ENCODE results near the gene PPFIBP2.

Gene PPFIBP2

DNA sequence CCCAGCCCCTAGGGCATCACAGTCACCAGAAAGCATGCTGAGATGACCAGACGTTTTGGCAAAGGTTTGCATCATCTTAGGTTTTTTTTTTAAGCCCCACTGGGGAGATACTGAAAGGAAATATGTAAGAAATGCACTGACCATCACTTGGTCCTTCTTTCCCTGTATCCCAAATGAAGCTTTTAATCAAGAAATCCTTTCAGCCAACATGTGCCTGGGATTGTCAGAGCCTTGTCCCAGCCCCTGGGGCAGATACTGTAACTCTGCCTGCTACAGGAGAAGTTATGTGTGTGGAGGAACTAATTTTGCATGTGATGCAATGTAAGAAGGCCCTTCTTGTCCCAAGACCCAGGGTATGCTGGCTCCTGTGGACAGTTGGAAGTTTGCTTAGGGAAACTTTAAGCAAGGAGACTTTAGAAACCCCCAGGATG lies 65.6 kb downstream of the PPFIBP2 start:
- DNase-seq = no peak

DNA sequence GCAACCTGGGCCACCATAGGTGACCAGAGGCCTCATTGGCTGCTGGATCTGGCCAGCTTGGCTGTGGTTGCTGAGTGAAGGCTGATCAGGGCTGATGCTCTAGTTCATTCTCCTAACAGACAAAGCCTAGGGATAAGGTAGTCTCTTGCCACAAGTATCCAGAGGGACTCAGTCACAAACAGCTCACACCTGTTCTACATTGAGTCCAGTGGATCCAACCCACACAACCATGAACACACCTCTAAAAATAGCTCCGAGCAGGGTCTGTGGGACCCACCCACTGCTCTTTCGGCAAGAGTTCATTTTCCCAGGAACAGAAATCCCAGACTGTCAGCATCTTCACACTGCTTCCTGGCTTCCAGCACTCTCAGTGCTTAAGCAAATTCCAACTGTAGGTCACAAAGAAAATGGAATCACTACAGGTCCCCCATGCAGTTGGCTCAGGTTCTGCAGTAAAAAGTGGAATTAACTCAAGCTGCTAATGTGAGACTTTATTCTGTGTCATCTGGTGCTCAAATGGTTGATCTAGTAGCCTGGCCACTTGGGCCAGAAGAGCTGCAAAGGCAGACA lies 67.3 kb downstream of the PPFIBP2 start:
- DNase-seq = no peak

DNA sequence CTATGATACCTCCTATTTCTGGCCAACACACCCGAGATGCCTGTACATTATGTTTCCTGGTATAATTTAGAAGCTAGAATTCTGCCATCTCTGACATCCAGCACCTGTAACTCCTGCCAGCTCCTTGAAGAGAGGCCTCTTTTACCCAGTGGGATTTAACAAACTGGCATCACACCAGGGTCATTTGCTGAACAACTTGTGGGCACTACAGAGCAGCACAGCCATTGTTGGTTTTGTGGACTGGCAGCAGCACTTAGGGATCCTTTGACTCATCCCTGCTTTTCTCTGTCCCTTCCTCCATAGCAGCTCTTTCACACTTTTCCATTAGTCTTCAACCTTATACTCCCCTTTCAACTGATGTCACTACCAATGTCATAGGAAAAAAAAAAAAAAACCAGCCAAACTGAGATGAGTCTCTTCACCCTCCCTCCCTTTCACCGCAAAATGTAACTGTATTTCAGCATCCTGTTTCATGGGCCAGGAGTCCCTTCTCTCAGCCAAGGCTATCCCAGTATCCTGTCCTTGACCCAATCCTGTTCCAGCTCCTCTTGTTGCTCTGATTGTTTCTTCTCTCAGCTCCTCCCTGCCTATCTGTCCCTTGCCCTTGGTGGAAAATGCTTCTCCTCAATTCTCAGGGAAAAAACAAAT lies 68.7 kb downstream of the PPFIBP2 start:
- no peak for DNase-seq

DNA sequence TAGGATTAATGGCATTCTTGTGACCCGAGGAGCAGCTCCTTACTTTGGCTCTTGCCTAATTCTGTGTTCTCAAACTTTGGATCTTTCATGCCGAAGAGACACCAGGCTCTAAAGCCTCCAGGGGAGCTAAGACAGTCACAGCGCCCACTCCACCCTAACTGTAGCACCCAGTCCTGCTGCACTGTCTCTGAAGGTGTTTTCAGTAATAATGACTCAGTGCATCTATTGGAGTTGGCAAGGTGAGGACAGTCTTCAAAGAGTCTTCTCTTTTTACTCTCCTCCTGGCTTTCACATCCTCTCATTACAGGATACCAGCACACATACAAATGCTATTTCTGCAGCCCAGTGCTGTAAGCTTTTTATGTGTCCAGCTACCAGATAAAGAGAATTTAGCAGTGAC lies 69.4 kb downstream of the PPFIBP2 start:
- DNase-seq = no peak

DNA sequence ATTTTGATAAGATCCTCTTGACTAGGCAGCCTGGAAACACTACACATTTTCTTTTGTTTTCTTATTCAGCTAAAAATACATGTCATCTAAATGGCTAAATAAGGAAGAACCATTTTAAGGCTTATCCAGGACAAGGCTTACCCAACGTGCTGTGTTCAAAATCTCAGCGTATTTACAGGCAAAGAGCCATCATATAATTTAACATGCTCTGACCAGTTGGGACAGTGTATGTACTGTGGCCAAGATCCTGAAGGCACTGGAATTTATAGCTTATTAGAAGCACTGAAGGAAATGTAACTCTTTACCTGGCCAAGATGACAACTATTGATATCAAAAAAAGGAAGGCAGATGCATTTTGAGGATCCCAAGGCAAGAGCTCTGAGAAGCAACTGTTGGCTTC lies 71.1 kb downstream of the PPFIBP2 start:
- DNase-seq = no peak

DNA sequence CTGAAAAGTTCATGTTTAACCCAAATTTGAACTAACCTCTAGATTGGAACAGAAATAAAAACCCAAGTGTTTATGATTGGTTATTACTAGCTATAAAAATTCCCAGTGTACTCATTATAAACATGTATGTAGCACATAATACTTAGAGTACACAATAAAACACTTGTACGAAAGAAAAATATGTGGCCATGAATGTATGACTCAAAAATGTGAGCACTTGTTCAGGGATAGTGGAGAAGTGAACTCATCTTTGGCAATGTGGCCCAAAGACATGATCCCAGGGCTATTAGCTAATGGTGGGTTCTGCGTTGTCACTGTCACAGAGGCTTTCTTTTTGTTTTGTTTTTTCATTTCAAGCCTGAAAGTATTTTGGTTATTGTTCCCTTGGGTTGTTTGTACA lies 72.0 kb downstream of the PPFIBP2 start:
- DNase-seq = no peak

DNA sequence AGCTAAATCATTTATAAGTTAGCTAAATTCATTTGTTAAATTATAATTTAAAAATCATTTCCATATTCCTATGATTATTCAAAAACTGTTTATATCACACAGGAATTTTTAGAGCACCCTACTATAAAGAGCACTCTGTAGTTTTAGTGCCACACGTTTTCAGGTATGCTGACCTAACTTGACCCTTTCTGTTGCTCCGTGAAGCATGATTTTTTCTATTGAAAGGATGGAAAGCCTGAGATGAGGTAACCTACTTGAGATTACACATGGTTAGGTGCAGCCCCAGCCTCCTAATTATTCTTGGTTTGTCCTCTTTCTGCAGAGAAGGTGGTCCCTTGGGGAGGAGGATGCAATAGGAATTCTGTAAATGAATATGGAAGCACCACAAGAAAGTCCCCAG lies 72.6 kb downstream of the PPFIBP2 start:
- no peak for DNase-seq

DNA sequence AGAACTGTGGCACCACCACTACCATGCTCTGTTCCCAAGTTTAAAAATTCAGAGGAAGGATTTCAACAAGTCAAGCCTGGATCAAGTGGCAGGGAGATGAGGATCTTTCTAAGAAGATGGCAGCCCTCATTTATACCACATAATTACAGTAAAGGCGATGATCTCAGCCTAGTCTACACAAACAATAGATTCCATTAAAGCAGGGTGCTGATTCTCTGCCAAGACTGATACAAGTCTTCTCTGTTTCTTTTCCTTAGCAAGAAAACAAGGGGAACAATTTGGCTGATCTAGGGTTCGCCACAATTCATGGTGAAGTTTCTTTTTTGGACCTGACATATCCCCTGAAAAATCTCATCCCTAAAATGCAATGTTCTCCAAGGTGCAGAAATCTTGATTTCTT lies 73.9 kb downstream of the PPFIBP2 start:
- DNase-seq = no peak

DNA sequence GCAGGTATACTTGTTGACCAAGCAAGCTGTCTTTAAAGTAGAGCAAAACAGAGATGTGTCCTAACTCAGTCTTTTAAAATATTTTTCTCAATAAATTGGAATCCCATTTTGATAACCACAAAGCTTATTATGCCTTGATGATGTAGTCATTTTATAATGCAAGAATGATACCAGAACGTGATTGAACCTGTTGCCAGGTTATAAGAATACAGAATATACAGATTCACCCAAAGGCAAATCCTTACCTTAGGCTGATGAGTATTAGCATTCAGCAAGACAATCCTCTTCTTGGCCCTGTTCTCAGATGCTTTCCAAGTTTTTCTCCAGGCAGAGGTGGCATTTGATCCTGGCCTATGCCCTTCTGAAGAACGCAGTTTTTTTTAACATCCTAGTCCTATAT lies 76.1 kb downstream of the PPFIBP2 start:
- DNase-seq = no peak

DNA sequence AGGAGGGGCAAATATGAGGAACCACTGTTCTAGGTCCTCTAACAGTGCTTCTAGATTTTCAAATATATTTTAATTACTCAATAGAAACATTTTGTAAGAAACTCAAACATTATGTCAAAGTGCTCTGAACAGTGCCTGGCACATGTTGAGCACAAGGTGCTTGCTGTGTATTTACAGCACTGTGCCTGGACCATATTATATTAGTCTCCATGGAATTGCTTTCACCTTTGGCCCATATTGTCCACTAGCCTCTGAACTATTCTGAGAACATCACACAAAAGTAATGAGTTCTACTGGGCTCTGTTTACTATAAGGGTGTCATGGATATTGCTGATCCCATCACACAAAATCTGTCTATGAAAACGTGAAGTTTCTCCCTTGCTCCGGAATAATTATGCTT lies 76.7 kb downstream of the PPFIBP2 start:
- DNase-seq = no peak

DNA sequence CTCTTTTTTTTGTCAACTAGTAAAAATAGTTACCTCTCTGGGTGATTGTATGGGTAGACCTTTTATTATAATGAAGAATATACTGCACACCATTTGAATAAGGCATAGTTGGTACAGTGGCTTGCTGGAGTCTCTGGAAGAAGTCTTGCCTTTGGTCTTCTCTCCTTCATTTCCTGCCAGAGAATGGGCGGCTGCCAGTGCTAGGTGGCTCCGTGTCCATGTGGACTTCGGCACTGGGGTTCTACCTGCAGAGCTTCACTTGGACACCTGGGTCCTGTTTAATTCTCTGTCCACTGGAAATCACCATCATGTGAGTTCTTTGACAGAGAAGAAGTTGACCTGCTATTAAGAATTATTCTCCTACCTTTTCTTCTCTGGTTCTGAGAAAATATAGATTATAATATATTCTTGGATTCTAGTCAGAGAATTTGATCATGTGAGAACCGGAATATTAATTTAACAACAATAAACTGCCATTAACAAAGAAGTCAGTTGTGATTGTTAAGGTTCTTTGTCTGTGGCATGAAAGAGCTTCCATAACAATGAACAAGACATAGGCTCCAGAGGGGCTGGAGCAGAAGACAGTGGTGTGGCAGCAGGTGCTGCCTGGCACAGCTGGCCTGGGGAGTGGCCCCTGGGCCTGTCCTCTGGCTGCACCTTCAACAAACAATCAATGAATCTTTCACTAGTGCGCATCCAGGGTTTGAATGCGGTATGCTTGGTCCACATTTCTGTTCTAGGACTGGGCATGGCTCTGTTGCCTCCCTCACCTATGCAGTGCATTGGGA lies 77.5 kb downstream of the PPFIBP2 start:
- no peak for DNase-seq

DNA sequence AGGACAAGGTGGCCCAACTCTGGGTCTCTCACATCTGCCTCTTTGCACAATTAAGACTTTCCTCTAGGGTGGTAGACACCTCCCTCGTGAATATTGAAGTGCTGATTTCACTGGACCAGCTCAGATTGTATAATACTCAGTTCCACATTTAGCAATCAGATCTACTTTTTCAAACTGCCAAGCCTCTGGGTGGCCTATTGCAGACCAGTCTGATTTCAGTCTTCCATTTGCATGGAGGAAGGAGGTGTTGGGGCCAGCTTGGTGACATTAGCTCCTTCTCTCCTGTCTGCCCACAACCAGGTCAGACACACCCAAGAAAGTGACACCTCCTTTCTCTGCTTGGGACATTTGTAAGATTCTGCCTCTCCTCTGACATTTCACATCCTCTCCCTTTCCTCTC lies 78.2 kb downstream of the PPFIBP2 start:
- no peak for DNase-seq

DNA sequence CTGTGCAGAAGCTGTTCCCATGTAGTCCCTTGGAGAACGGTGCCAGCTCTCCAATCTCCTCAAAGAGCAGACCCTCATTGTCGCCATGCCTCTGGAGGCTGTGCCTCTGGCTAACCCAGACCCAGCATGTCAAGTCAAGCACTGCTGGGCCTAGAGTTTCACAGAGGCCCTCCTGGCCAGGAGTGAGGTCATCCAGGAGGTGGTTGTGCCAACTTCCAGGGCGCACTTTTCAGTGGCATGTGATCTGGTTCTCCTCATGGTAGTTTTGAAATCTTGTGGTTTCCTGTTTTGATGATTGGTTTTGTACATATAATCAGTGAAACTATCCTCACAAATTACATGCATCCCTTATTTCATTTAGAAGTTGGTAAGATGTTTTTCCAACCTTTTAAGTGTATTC lies 78.9 kb downstream of the PPFIBP2 start:
- no peak for DNase-seq

DNA sequence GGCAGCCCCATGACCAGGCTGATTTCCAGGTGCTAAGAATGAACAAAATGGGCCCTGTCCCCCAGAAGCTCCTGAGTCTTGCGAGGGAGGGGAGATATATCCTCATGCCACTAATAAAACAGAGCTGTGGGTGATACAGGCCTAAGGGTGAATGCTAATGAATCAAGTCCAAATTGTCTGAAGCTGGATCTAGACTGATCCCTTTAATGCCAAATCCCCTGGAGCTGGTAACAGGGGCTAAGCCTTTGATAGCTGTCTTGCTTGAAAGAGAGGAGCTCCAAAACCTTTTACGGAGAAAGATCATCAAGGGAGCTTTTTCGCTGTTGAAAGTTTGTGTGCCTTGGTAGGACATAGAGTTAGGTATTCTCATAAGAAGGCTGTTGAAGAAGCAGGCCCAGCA lies 79.7 kb downstream of the PPFIBP2 start:
- DNase-seq = no peak

DNA sequence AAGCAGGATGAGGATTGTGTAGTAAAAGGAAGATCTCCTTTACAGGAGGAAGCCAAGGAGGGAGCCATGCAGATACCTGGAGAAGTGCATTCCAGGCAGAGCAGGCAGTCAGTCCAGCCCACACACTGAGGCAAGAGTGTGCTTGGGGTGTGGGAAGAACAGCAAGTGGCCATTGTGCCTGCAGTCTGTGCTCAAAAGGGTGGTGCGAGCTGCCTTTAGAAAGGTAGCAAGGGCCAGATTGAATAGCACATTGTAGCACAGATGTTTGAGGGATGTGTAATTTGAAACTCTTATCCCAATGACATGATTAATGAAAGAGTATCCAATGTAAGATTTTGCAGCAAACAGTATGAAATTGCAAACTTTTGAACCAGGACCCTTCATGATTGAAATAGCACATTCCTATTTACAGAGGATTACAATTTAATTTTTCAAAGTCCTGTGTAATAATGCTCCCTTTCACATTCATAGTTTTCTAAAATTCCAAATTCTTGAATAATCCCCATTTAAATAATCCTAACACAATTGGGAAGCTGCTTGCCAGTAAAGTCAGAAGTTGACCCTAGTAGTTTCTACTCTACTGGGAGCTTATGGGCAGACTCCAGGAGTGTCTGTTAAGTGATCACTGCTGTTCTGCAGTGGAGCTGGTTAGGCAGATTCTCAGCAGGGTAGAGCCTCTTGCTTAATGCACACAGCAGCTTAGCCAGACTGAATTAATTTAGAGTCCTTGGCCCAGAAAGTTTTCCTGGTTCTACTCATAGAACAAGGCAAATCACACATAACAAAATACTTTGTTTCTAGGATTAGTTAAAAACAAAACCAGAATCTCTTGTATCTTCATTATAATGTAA lies 81.4 kb downstream of the PPFIBP2 start:
- DNase-seq = no peak

DNA sequence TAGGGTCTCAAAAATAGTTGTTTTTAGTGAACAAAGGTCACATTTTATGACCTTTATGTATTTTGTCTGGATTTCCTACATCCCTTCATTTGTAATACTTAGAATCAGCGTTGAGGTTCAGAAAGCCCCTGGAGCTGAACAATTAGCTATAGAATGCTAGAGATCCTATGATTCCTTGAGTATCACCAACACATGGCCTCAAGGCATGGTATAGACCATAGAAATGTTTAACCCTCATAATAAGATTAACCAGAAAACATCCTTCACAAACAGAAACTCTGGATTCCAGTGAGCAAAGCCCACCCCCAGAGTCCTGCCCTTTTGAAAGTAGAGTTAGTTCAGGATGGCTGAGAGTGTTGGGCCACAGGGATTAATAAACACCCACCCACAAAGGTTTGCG lies 82.2 kb downstream of the PPFIBP2 start:
- no peak for DNase-seq

DNA sequence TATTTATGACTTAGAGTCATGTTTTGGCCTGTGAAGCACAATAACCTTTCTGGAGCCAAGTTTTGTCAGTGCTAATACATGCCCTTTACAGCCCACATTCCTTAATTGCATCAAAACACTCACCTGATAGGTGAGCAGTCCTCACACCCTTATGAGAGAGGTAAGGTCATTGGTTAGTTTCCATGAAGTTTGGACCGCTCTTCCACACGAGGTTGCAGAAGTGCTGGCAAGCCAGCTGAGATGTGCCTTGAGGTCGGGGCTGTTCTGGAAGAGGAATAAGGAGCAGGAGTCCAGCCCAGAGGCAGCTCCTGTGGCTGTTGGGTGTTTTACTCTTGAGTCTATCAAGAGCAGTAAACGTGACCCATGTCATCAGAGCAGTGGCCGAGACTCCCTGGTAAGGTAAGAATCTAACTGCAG lies 83.2 kb downstream of the PPFIBP2 start:
- no peak for DNase-seq

DNA sequence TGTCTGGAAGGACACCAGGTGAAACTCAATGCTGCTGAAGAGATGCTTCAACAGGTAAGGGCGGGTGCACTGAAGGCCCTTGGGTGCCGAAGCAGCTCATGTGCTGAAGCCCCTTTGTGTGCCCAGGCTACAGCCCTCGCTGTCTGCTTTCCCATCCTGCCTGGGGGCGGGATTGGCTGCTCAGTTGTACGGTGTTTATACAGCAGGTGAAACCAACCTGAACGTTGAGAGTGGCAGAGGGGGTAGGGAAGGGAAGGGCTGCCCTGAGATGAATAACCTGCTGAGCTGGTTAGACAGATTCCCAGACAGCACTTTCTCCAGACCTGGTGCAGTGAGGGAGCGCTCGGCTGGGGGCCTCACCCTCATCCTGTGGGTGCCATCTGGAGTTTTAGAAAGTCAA lies 83.8 kb downstream of the PPFIBP2 start:
- no peak for DNase-seq

DNA sequence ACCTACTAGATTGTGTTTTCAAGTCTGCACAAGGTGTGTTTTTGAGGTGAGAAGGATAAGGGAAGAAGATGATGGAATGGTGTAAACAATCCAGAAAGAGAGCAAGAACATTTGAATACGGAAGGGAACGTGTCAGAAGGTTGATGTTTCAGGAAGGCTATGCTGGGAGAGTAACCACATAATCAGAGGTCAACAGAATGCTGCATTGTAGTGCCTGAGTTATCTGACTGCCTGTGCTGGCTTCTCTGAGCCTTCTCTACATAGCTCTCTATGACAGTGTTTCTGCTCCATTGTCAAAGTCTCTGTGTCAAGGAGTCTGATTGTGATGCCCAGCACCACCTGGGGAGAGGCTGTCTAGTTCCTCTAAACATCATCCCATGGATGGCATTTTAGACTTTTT lies 85.4 kb downstream of the PPFIBP2 start:
- DNase-seq = no peak

DNA sequence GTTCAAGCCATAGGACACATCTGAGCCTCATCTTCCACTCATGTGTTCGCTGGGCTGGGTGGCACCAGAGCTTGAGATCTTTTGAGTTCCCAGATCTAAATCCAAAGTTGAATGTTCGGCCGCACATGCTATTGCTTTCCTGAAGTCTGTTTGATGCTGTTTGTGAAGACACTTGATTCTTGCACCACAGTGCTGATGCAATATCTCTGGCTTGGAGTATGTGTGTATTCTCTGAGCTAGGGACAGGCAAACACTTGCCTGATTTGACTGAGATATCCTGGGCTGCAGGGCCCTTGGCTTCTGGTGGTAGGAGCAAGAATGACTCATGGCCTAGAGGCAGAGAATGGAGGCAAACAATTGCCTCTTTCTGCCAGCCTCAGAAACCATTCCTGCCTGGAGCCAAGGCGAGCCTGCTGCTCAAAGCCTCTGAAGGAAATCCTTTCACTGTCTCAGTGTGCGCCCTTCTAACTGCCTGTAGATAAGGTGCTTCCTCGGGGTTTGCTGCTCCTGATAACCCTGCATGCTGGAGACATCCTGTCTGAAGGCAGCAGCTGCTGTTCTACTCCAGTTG lies 86.5 kb downstream of the PPFIBP2 start:
- no peak for DNase-seq

DNA sequence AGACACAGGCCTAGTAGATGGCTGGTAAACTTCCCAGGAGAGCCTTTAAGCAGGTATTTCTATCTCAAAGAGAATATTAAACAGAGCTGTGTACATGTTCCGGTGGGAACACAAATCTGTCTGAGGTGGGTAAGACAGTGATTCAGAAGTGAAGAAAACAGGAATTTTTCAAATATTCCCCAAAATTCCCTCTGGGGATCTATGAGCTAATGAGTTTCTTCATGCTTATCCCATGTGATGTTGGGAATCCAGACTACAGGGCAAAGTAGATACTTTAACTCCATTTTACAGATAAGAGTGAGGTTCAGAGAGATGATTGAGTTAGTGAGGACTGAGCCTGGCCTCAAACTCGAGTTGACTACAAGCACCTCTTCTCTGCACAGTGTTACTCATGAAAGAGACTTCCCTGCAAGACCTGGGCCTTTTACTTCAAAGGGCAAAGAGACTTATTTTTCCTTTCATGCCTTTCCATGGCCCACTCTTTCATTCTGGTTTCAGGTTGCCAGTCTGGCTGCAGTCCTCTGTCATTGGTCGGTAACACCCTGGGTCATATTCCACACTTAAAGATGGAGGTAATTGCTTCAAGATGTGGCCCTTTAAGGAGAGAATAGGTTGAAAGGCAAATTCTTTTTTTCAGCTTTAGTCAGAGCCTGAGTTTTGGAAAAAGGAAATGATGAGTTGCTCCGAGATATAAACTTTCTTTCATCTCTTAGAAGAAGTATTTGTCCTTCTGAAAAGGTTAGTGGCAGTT lies 89.4 kb downstream of the PPFIBP2 start:
- no peak for DNase-seq

DNA sequence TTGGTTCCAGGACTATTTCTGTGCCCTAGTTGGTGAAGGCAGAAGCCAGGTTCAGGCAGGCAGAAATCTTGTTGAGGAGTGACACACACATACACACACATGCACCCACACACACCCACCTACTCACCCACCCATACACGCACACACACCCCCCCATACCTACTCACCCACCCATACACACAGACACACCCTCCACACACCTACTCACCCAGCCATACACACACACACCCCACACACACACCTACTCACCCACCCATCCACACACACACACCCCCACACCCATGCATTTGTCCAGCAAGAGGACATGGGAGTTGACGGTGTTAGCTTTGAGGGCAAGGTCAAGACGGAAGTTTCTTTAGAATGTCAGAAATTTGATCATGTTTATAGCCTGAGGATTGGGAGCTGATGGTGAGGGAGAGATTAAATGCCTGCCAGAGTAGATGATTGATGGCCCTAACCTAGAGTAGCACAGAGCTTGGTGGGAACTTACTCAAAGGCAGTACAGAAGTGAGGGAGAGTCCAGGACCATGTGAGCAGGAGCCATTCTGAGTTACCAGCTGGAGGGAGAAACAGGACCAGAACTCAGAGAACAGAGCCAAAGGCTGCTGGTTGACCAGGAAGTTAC lies 90.6 kb downstream of the PPFIBP2 start:
- DNase-seq = no peak

Data from stimulated activated CD4-positive, alpha-beta T cell treated with anti-CD3 and anti-CD28 coated beads, Interleukin-15, amount 100 ng/mL, for 24 hours (primary cell).